ENCODE results near the gene STK39.
A peak's percentile ranks its signal among the peaks of the same experiment; 100 is the strongest.

The STK39 gene

DNA sequence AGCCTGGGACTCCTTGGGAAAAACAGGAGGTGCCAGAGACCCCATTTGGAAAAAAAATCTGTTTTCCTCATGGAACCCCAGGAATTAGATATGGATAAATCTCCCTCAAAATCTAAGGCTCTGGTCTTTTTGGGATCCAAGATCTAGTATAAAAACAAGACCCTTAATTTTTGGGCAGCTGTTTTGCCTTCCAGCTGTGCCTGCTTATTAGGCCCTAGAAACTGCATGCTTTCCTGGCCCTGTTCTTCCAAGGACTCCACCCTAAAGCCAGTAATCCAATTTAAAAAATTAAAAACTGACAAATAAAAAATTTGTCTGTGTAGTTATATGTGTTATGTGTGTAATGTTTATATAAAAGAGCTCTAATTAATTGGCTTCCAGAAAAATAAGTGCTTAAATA lies 274.6 kb downstream of the STK39 start:
- TF ChIP-seq, protein P1, sequence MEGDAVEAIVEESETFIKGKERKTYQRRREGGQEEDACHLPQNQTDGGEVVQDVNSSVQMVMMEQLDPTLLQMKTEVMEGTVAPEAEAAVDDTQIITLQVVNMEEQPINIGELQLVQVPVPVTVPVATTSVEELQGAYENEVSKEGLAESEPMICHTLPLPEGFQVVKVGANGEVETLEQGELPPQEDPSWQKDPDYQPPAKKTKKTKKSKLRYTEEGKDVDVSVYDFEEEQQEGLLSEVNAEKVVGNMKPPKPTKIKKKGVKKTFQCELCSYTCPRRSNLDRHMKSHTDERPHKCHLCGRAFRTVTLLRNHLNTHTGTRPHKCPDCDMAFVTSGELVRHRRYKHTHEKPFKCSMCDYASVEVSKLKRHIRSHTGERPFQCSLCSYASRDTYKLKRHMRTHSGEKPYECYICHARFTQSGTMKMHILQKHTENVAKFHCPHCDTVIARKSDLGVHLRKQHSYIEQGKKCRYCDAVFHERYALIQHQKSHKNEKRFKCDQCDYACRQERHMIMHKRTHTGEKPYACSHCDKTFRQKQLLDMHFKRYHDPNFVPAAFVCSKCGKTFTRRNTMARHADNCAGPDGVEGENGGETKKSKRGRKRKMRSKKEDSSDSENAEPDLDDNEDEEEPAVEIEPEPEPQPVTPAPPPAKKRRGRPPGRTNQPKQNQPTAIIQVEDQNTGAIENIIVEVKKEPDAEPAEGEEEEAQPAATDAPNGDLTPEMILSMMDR (conservative IDR thresholded peaks at IDR 0.05; ENCODE audit: low read depth, low read length), result no peak
- no peak for DNase-seq (ENCODE audit: low read depth)
- no peak overlapping the region for H3K4me3 ChIP-seq (ENCODE audit: low read length)

DNA sequence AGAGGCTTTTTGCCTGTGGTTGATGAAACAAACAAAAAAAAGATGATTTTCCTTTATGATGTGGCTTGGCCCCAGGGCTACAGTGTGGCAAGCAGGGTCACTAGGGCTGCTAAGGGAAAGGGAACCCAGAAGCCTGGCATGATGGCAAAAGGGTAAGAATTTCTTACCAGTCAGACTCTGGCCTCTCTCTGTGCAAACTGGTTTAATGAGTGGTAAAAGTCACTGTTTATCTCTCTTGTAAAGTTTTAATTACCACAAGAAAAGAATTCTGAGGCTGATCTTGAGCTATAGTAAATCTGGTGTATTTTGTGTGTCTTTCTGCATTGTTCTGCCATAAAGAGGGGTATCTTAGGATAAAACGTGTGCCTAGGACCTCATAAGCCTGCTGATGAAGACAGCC lies 275.4 kb downstream of the STK39 start:
- TF ChIP-seq, protein P1 (conservative IDR thresholded peaks at IDR 0.05; ENCODE audit: low read depth, low read length), result no peak
- H3K4me3 ChIP-seq (ENCODE audit: low read length), result no peak overlapping the region
- DNase-seq (ENCODE audit: low read depth), result no peak

DNA sequence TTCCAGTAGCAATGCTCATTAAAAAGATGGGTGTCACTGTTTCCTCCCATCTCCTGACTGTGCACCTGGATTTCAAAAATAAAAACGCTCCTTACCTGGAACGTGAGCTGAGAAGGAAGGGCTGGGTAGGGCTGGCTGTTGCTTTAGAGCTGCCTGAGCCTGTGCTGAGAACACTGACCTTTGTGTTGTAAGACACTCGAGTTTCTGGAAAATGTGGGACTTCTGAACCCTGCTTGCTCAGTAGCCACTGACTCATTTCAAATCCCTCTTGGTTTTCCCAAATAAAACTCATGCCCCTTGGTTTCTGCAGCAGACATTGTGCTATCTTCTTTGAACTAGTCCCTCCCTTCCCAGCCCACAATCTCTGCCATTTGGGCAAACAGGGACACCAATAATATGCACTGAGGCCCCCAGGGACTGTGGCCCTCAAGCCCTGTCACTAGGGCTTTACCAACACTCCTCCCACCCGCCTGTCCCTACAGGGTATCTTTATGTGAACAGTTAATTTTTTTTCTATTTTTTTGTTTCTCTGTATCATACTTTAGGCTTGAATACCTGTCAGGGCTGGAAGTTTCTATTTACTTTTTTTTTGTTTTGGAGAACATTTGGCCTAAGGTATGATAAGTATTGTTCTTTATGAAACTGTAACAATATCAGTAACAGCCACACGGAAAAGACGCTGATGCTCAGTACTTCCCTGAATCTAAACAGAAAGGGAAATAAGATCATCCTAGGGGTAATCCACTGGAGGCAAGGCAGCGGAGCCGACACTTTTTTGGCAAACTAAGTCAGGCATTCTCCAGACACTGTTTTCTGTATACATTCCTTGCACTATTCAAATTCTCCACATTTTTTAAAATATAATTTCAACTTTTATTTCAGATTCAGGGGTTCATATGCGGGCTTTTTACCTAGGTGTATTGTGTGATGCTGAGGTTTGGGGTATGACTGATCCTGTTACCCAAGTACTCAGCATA lies 280.2 kb downstream of the STK39 start:
- DNase-seq (ENCODE audit: low read depth), result no peak
- TF ChIP-seq, protein P1 (conservative IDR thresholded peaks at IDR 0.05; ENCODE audit: low read depth, low read length), result no peak

DNA sequence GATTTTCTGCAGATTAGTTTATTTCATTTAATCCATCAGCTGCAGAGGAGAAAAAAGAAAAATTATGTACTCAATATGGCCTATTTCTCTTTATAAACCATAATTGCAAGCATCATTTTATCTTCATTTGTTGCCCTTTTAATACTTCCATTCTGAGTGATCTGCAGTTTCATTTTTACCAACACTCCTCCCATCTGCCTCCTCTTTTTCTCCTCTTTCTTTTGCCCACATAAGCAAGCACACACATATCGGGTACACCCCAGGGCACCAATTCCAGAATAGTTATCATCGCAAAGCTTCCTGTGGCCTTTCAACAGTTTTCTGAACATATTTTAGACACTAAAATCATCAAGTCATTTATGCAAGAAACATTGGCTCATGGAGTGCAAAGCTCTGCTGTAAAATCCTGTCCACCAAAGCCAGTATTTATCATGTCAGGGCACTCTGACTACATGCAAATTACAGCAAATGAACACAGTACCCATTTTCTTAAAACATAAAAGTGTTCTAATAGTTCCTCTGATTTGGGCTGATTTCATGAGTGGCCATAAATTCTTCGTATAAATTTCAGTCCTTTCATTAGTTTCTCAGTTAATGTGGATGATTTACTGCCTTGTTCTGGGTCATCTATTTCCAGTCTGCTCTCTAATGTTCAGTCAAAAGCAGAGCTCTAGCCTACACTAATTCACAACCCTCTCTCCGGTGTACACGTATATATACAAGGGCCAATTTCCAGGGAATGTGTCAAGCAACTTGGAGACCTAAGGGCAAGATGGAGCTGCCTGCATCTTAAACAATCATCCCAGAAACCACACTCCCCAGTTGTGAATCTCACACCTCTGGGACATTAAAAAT lies 281.3 kb downstream of the STK39 start:
- H3K4me3 ChIP-seq (ENCODE audit: low read length), result no peak overlapping the region
- TF ChIP-seq, protein P1 (conservative IDR thresholded peaks at IDR 0.05; ENCODE audit: low read depth, low read length), result no peak
- DNase-seq (ENCODE audit: low read depth), result no peak

More for the DNA sequence above, 280.2 kb downstream of the STK39 start:
- no peak overlapping the region for H3K4me3 ChIP-seq (ENCODE audit: low read length)

DNA sequence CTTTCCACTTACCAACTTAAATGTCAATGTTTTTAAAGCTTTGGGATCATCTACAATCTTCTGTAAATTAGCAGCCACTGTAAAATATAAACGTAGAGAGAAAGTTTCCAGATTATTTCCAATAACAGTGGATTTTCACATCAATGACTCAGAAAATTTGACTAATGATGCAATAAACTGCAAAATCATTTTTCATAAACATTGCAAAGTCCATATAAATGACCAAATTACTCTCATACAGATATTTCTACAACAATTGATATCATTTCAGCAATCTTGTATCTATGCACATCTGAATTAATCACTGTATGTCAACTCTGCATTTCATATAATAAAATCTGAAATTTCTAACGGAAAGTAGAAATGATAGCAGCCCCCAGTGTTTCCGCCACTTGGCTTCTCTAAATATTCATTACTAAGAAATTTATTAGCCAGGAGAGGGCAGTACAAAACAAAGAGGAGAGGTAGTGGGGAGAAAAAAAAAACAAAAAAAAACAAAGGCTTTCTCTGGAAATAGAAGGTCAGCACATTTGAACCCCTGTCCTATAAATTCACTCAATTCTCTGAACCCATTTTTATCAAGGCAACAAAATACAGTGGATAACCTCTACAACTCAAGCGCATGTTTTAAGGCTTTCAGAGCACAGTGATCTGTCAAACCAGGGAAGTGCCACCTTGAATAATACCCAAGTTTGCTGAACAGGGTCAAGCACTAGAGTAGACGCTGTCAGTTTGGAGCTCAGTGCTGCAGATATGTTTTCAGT lies 282.6 kb downstream of the STK39 start:
- no peak for DNase-seq (ENCODE audit: low read depth)
- no peak overlapping the region for H3K4me3 ChIP-seq (ENCODE audit: low read length)
- TF ChIP-seq, protein P1 (conservative IDR thresholded peaks at IDR 0.05; ENCODE audit: low read depth, low read length), result peak; percentile 25

DNA sequence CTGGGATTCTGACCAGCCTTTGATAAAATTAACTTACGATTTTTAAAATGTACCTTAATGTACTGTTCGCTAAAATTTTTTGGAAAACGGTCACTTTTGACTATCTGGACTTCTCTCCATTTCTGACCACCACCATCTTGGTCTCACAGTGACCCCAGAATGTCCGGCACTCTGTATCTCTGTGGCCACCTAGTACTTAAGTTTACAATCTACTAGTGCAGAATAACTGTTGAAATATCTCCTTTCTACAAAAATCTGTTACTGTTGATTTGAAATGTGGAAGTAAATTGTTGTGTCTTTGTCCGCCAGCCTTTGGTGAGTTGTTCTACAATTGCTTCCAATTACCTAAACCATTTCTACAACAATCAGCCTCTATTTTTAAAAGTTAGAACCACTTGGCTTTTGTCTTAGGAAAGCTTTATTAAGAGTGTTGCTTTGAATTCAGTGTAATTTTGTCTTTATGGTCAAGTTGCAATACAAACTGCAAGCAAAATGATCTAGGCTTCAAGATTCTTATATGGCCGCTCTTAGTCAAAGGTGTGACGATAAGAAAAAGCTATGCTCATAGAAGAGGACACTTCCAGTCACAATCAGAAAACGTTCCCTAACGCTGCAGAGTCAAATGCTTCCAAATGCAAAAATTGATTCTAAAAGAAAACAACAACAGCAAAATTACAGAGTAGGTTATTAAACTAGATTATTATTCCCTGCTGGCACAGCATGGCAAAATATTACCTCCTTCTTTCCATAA lies 283.3 kb downstream of the STK39 start:
- no peak for DNase-seq (ENCODE audit: low read depth)
- no peak overlapping the region for H3K4me3 ChIP-seq (ENCODE audit: low read length)
- TF ChIP-seq, protein P1 (conservative IDR thresholded peaks at IDR 0.05; ENCODE audit: low read depth, low read length), result no peak

All from retinal pigment epithelial cell (primary cell).